ENCODE results near the gene CTNNA2. TPM values are rescaled to one million over a fixed set of nuclear protein-coding genes. Genes with fewer than 3 reads are reported as not detected.

CTNNA2 gene
- total and polyA plus RNA-seq, 9 of the 15 experiments (the other 6 are each of a cell fraction or from before 2014, with no cell fraction given): 0.03 to 0.40 (median 0.15) TPM

DNA sequence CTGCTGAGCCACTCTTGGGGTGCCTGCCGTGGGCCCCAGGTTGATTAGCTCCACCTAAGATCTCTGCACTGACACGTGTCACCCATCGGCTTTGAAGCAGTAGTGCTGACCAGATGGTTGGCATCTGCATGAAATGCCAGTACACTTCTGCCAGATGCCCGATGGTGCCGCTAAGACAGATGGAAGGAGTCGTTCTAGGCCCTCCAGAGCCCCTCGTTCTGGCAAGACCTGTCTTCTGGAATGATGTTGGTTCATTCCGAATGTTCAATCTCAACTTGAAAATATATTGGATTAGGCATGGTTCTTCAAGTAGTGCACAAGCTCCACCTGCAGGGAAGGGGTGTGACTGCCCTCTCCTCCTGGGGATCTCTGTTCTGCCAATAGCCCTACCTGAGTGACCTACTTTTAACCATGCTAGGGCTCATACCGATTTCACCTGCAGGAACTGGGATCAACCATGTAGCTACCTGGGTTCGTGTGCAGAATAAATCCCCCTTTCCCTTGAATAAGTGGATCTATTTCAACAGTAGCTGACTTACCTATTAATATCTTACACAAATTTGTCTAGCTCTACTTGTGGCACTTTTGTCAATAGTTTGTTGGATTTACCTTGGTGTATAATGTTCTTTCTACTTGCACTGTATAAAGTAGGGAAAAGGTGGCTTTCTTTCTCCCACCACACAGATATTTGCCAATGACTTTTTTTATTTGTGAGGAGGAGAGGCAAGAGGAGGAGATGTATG, 342.6 kb downstream of the CTNNA2 start:
- ChIA-PET CTCF (ENCODE audit: low intra/inter-chr PET ratio) (no interaction called here), POLR2A (no interaction called here)
- H3K4me1 ChIP-seq (replicated peaks in 1 of 2; ENCODE audit: control insufficient read depth in 2 of 2, insufficient read depth in 2 of 2, low read length in 2 of 2): no peaks in the 10 kb centered on the region
- no peaks in the 10 kb centered on the region for H3K27me3 ChIP-seq (ENCODE audit: control insufficient read depth in 2 of 2, insufficient read depth in 2 of 2, low read length in 2 of 2)
- WGBS (ENCODE audit: insufficient coverage, low coverage, missing lambda C conversion rate): under 1% methylated on average over 10 of the region's 10 CpGs
- FAIRE-seq (no peak), DNase-seq (ENCODE audit: extremely low read depth in 1 of 4, low spot score in 3 of 4) (peak in 1 of 4 experiments; percentile 1), ATAC-seq (no peak)
- no peak overlapping the region for H3K27ac ChIP-seq (ENCODE audit: extremely low read depth, low read depth, low read length)
- H4K20me1 ChIP-seq (replicated peaks; ENCODE audit: control insufficient read depth, insufficient read depth, low read length): no peaks in the 10 kb centered on the region
- no peaks in the 10 kb centered on the region for H3K9me1 ChIP-seq (ENCODE audit: control insufficient read depth, insufficient read depth, low read length)
- no peak overlapping the region for H3K4me2 ChIP-seq (ENCODE audit: insufficient read depth, low read length)
- BruUV-seq (replicated peaks): no TSS peak
- no peaks in the 10 kb centered on the region for H3K79me2 ChIP-seq (ENCODE audit: control insufficient read depth, insufficient read depth, low read length)
- intact Hi-C loops (cut with micrococcal nuclease) (no loop called here), in situ Hi-C loops (cut with MboI) (no loop called here)
- TF ChIP-seq ZNF217 (CRISPR knock-in tag; IDR thresholded peaks at IDR 0.05): no peak
- no peak for TF ChIP-seq MAFF (IDR thresholded peaks at IDR 0.05; ENCODE audit: low read length)
- TF ChIP-seq ZNF232 (CRISPR knock-in tag; IDR thresholded peaks at IDR 0.05): no peak
- TF ChIP-seq ZBTB49 (CRISPR knock-in tag; IDR thresholded peaks at IDR 0.05; ENCODE audit: borderline replicate concordance): no peak
- no peak for TF ChIP-seq CCAR2 (IDR thresholded peaks at IDR 0.05; ENCODE audit: low read depth, low read length)
- TF ChIP-seq, protein P1, sequence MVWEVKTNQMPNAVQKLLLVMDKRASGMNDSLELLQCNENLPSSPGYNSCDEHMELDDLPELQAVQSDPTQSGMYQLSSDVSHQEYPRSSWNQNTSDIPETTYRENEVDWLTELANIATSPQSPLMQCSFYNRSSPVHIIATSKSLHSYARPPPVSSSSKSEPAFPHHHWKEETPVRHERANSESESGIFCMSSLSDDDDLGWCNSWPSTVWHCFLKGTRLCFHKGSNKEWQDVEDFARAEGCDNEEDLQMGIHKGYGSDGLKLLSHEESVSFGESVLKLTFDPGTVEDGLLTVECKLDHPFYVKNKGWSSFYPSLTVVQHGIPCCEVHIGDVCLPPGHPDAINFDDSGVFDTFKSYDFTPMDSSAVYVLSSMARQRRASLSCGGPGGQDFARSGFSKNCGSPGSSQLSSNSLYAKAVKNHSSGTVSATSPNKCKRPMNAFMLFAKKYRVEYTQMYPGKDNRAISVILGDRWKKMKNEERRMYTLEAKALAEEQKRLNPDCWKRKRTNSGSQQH (CRISPR knock-in tag; IDR thresholded peaks at IDR 0.05): no peak
- TF ChIP-seq CTCF (IDR thresholded peaks at IDR 0.05 in 2 of 3, conservative IDR thresholded peaks at IDR 0.05 in 1 of 3; ENCODE audit: insufficient read depth in 2 of 3, low read depth in 1 of 3, low read length in 3 of 3): 0 out of 6 replicates have a peak, but pooled peaks of 1 of the 3 experiments have one; percentile 5
- H3K36me3 ChIP-seq (ENCODE audit: control insufficient read depth, insufficient read depth, low read length): no peaks in the 10 kb centered on the region
- H3K4me3 ChIP-seq: no peak overlapping the region
- H3K9ac ChIP-seq (ENCODE audit: insufficient read depth in 1 of 2, low read depth in 2 of 2, low read length in 2 of 2): no peak overlapping the region
- no peak overlapping the region for H2AFZ ChIP-seq (ENCODE audit: low read depth, low read length)
- no peaks in the 10 kb centered on the region for H3K9me3 ChIP-seq (replicated peaks; ENCODE audit: control insufficient read depth, insufficient read depth, low read depth, low read length)

Measured in K562 (cell line).